ENCODE data around the gene PAK5. TPM values are rescaled to one million over a fixed set of nuclear protein-coding genes. Genes with fewer than 3 reads are reported as not detected.

PAK5 gene
- total and polyA plus RNA-seq, 9 of the 15 experiments (the other 6 are each of a cell fraction or from before 2014, with no cell fraction given) = not detected

GRCh38 chr20:9543214-9543613, 295.7 kb downstream of the PAK5 start:
- no TSS peak for BruUV-seq (replicated peaks)
- no peak for ATAC-seq
- DNase-seq (ENCODE audit: extremely low read depth in 1 of 4, low spot score in 3 of 4) = no peak
- WGBS (ENCODE audit: insufficient coverage, low coverage, missing lambda C conversion rate) = 0% methylated on average over 1 of the region's 4 CpGs
- Histone ChIP-seq H3K9ac (ENCODE audit: insufficient read depth in 1 of 2, low read depth in 2 of 2, low read length in 2 of 2) (no peak overlapping the region), H3K4me3 (no peak overlapping the region), H4K20me1 (replicated peaks; ENCODE audit: control insufficient read depth, insufficient read depth, low read length) (no peaks in the 10 kb centered on the region), H3K4me2 (ENCODE audit: insufficient read depth, low read length) (no peak overlapping the region), H3K9me1 (ENCODE audit: control insufficient read depth, insufficient read depth, low read length) (no peaks in the 10 kb centered on the region), H3K79me2 (ENCODE audit: control insufficient read depth, insufficient read depth, low read length) (no peaks in the 10 kb centered on the region), H3K4me1 (replicated peaks in 1 of 2; ENCODE audit: control insufficient read depth in 2 of 2, insufficient read depth in 2 of 2, low read length in 2 of 2) (no peaks in the 10 kb centered on the region), H3K27ac (ENCODE audit: extremely low read depth, low read depth, low read length) (no peak overlapping the region), H2AFZ (ENCODE audit: low read depth, low read length) (no peak overlapping the region), H3K9me3 (replicated peaks; ENCODE audit: control insufficient read depth, insufficient read depth, low read depth, low read length) (no peaks in the 10 kb centered on the region), H3K36me3 (ENCODE audit: control insufficient read depth, insufficient read depth, low read length) (no peaks in the 10 kb centered on the region), H3K27me3 (ENCODE audit: control insufficient read depth in 2 of 2, insufficient read depth in 2 of 2, low read length in 2 of 2) (no peaks in the 10 kb centered on the region)
- POLR2A ChIA-PET = no interaction called here
- in situ Hi-C loops (cut with MboI) (no loop called here), intact Hi-C loops (cut with micrococcal nuclease) (no loop called here)
- no peak for TF ChIP-seq SMAD2 (IDR thresholded peaks at IDR 0.05; ENCODE audit: low read depth, low read length)
- TF ChIP-seq SP1 (CRISPR knock-in tag; IDR thresholded peaks at IDR 0.05) = no peak
- TF ChIP-seq ZNF507 (tag; conservative IDR thresholded peaks at IDR 0.05) = no peak
- TF ChIP-seq ARID2 (IDR thresholded peaks at IDR 0.05) = no peak
- no peak for TF ChIP-seq HEY1 (CRISPR knock-in tag; IDR thresholded peaks at IDR 0.05; ENCODE audit: borderline replicate concordance)
- no peak for TF ChIP-seq ZNF124 (CRISPR knock-in tag; IDR thresholded peaks at IDR 0.05)
- TF ChIP-seq ZNF584 (CRISPR knock-in tag; IDR thresholded peaks at IDR 0.05; ENCODE audit: low read depth) = no peak
- CTCF ChIA-PET (ENCODE audit: low intra/inter-chr PET ratio) = no interaction called here
- no peak for FAIRE-seq

- intact Hi-C loops (cut with micrococcal nuclease) = no loop called here
- no peaks in the 10 kb centered on the region for H3K4me1 ChIP-seq (replicated peaks in 1 of 2; ENCODE audit: control insufficient read depth in 2 of 2, insufficient read depth in 2 of 2, low read length in 2 of 2)
- no peak overlapping the region for H3K27ac ChIP-seq (ENCODE audit: extremely low read depth, low read depth, low read length)
- WGBS (ENCODE audit: insufficient coverage, low coverage, missing lambda C conversion rate) = 0% methylated on average over 2 of the region's 2 CpGs
- ChIA-PET CTCF (ENCODE audit: low intra/inter-chr PET ratio) (no interaction called here), POLR2A (no interaction called here)
- ATAC-seq (no peak), DNase-seq (ENCODE audit: extremely low read depth in 1 of 4, low spot score in 3 of 4) (no peak), FAIRE-seq (no peak)
- H3K9me3 ChIP-seq (replicated peaks; ENCODE audit: control insufficient read depth, insufficient read depth, low read depth, low read length) = no peaks in the 10 kb centered on the region
- no peaks in the 10 kb centered on the region for H4K20me1 ChIP-seq (replicated peaks; ENCODE audit: control insufficient read depth, insufficient read depth, low read length)
- H3K27me3 ChIP-seq (ENCODE audit: control insufficient read depth in 2 of 2, insufficient read depth in 2 of 2, low read length in 2 of 2) = no peaks in the 10 kb centered on the region
- H3K4me2 ChIP-seq (ENCODE audit: insufficient read depth, low read length) = no peak overlapping the region
- no peaks in the 10 kb centered on the region for H3K36me3 ChIP-seq (ENCODE audit: control insufficient read depth, insufficient read depth, low read length)
- H3K9me1 ChIP-seq (ENCODE audit: control insufficient read depth, insufficient read depth, low read length) = no peaks in the 10 kb centered on the region
- H3K9ac ChIP-seq (ENCODE audit: insufficient read depth in 1 of 2, low read depth in 2 of 2, low read length in 2 of 2) = no peak overlapping the region
- no peak overlapping the region for H2AFZ ChIP-seq (ENCODE audit: low read depth, low read length)
- no peaks in the 10 kb centered on the region for H3K79me2 ChIP-seq (ENCODE audit: control insufficient read depth, insufficient read depth, low read length)
- in situ Hi-C loops (cut with MboI) = no loop called here
- no TSS peak for BruUV-seq (replicated peaks)
- no peak overlapping the region for H3K4me3 ChIP-seq
- TF ChIP-seq MEF2D (tag; conservative IDR thresholded peaks at IDR 0.05; ENCODE audit: low read depth) = no peak
- TF ChIP-seq SUPT5H (IDR thresholded peaks at IDR 0.05) = no peak
- no peak for TF ChIP-seq ZNF280A (IDR thresholded peaks at IDR 0.05; ENCODE audit: low read depth, partially characterized antibody)
- no peak for TF ChIP-seq SIX5 (IDR thresholded peaks at IDR 0.05; ENCODE audit: borderline replicate concordance in 1 of 2, insufficient read depth in 1 of 2, low read depth in 1 of 2, low read length in 2 of 2)
- no peak for TF ChIP-seq E4F1 (CRISPR knock-in tag; IDR thresholded peaks at IDR 0.05; ENCODE audit: borderline replicate concordance)
These were observed 303.4 kb downstream of the PAK5 start for GRCh38 chr20:9535449-9535848.
